GM12892 (cell line): Measurements from ENCODE around the gene LARP4B.

ENCODE experiments used
- DNase-seq: peaks from one replicate; pipeline ENCODE4 v3.0.0; 2011; ENCODE audit not compliant: insufficient read length
- FAIRE-seq: peaks from 2 replicates; lab custom pipeline; 2011; peaks lifted over from hg19 to GRCh38; lab: Jason Lieb, UNC
- POLR2A ChIP-seq: IDR thresholded peaks from 2 replicates; pipeline ENCODE4 v1.6.1; 2011; ENCODE audit warnings: low read depth, low read length, control low read depth
- POLR2AphosphoS5 ChIP-seq: IDR thresholded peaks from 2 replicates; pipeline ENCODE4 v1.6.1; 2011; ENCODE audit warnings: low read depth, low read length, control low read depth
- TAF1 ChIP-seq: IDR thresholded peaks from 2 replicates; pipeline ENCODE4 v1.6.1; 2011; ENCODE audit warnings: low read depth, mild to moderate bottlenecking, control low read depth, low read length, borderline replicate concordance

Gene LARP4B

DNA sequence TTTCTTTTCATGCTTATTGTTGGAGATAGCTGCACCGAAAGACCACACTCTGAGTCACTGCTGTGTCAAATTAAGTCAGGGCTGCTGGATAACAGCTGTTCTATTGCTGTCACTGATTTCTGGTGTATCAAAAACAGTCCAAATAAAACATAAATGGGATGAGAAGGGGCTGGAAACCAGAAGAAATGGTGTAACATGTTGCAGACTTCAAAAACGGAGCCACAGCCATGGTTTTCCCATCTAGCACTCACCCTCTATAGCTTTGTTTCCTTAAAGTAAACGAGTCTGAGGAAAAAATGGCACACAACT is 138.8 kb downstream of the LARP4B start:
- TF ChIP-seq POLR2AphosphoS5 (no peak), POLR2A (no peak), TAF1 (no peak)
- FAIRE-seq, result no peak

DNA sequence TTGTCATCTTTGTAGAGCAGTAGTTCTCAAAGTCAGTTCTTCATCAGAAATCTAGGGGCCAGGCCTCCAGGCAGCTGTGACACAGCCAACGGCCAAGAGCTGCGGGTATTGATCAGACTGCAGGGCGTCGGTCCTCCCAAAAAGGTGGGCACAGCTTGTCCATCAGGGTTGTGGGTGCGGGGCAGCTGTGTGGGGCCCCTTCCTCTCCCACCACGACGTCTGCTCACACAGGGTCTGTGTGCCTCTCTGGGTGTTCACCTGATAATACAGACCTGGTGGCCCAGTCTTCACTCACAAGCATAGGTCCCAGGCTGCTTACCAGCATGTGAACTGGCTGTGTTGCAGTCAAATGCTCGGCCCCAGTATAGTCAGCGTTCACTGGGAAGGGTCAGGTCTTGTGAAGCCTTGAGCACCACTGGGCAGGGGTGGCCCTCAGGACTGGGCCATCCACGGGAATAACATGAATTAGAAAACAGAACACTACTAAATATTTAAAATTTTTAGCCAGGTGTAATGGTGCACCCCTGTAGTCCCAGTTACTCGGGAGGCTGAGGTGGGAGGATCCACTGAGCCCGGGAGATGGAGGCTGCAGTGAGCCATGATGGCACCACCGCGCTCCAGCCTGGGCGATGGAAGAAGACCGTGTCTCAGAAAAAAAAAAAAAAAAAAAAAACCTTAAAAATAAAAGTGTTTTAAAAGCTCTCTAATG is 139.3 kb downstream of the LARP4B start:
- FAIRE-seq (no peak), DNase-seq (no peak)
- TF ChIP-seq POLR2A, result no peak
- TF ChIP-seq POLR2AphosphoS5, result no peak
- TF ChIP-seq TAF1, result no peak

More for the DNA sequence above, 138.8 kb downstream of the LARP4B start:
- DNase-seq, result no peak

DNA sequence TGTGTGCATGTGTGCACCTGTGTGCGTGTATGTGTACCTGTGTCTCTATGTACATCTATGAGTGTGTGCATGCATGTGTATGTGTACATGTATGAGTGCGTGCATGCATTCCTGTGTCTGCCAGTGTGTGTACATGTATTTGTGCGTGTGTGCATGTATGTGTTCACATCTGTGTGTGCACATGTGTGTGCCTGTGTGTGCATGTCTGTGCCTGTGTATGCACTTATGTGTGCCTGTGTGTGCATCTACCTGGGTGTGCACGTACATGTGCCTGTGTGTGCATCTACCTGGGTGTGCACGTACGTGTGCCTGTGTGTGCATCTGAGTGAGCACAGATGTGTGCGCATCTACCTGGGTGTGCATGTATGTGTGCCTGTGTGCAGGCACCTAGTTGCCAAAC is 139.9 kb downstream of the LARP4B start:
- TF ChIP-seq POLR2A (no peak), TAF1 (no peak)
- FAIRE-seq (no peak), DNase-seq (no peak)

DNA sequence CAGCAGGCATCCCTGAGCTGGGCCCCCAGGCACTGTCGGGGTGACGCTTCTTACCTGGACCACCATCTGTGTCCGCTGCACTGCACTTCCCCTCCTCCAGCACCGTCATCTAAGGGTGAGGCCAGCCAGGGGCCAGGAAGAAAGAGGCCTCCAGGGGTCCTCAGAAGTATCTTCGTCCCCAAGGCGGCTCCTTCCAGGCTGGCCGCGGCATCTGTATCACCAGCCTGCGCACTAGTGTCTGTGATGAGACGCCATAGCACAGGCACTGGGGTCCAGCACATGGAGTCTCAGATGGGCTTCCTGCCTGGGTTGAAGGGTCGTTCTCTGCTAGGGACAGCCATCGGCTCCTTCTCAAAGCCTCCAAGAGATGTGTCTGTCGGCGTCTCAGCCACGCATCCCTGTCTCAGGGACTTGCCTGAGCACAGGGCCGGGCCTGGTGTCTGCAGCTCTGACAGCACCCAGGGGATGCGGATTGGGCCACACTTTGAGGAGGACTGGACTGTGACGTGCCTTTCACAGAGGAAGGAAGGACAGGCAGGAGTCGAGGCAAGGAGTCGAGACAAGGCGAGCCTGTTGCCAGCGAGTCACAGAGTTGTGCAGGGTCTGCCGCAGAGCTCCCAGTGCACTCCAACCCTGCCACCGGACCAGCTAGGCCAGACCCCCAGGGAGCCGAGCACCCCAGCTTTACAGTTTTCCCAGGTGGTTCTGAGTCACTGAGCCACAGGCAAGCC is 140.5 kb downstream of the LARP4B start:
- FAIRE-seq (no peak), DNase-seq (no peak)
- TF ChIP-seq TAF1, result no peak

DNA sequence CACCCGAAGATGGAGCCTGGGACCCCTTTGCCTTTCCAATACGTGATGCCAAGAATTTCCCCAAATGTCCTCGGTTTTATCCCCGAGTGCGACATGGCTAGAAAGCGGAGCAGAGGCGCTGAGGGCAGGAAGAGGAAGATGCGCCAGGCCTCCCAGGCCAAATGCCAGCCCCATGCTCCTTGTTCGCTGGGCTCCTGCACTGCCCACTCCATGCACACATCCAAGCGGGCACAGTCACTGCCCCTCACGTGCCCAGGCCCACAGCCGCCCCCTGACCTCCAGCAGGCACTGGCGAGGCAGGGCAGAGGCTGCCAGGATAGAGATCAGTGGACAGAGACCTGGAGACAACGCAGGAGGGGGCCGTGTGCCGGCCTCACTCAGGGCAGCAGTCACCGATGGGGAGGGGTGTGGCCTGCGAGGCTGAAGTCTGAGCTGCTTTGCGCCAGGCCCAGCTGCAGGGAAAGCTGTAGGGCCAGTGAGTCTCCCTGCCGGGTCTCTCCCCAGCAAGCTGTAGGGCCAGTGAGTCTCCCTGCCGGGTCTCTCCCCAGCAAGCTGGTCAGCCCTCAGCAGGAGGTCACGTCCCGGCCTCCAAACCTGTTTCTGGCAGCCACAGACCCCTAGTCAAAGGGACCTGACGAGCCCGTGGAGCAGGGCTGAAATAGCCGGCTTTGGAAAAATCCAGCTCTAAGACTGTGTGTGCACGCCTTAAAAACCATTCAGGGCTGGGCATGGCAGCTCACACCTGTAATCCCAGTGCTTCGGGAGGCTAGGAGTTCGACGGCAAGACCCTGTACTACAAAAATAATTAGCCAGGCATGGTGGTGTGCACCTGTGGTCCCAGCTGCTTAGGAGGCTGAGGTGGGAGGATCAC is 141.4 kb downstream of the LARP4B start:
- DNase-seq, result no peak
- no peak for FAIRE-seq

DNA sequence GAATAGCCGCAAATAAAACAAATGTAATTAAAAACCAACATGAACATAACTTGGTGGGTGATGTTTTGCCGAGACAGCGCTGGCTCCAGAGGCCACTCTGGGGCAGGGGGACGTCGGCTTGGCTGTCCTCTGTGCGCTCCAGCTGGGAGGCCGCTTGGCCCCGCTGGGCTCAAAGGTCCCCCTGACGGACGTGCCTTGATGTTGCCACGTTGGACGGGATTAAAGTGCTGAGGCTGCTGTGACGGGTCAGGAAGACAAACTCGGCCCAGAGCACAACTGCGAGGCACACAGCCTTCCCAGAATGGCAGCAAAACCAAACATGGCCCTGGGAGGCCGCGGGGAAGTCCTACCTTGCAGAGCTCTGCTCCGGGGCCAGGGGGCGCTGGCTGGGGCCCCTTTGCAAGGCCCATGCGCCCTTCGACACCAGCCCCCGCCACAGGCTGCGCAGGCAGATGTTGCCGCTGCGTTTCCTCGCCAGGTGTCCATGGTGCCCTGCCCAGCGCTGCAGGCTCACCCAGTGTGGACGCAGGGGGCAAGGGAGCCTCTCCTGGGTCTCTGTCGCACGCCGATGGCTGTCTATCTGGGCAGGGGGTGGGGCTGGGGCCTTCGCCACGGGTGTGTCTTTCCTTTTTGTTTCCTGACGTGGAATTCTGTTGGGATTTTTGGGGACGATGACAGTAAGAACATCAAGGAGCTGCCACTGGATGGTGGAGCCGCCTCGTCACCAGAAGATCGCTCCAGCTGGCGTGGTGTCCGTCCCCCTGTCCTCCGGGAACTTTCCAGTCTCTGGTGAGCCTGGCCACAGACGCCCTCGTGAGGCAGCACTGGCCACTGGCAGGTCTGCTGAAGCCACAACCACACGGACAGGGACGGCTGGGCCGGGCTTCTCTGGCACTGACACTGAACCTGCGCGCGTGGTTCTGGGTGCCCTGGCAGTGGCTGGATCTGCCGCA is 142.4 kb downstream of the LARP4B start:
- FAIRE-seq, result no peak
- no peak for TF ChIP-seq POLR2A
- TF ChIP-seq POLR2AphosphoS5, result no peak
- no peak for TF ChIP-seq TAF1
- DNase-seq, result no peak

More for the DNA sequence above, 141.4 kb downstream of the LARP4B start:
- TF ChIP-seq TAF1 (no peak), POLR2A (no peak), POLR2AphosphoS5 (no peak)

DNA sequence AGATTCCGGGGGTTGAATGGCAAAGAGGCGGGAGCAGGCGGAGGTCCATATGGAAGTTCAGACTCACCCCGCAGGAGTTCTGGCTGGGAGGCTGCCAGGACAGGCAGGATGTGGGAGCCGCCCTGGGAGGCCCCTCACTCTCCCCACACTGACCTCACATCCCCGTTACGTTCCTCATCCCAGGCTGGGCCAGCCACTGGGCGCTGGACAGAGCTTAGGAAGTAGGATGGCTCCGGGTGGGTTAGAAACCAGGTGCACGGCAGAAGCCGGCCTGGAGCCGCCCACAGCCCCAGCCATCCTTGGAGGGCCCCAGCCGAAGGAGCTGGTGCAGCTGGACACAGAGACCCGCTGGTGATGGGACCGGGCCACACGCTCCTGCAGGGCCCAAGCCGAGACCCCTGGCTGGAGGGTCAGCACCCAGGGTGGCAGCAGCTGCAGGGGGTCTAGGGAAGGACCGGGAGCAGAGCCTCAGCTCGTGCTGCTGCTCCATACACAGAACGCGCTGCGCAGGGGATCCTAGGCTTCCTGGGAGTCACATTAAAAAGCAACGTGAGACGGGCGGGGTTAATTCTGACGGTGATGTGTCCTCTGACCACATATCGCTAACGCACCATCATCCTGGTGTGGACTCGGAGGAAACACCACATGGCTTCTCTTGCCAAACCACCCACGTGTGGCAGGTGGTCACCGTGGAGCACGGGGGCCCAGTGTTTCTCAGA is 143.4 kb downstream of the LARP4B start:
- no peak for FAIRE-seq
- no peak for TF ChIP-seq POLR2AphosphoS5
- TF ChIP-seq TAF1, result no peak
- TF ChIP-seq POLR2A, result no peak
- no peak for DNase-seq

DNA sequence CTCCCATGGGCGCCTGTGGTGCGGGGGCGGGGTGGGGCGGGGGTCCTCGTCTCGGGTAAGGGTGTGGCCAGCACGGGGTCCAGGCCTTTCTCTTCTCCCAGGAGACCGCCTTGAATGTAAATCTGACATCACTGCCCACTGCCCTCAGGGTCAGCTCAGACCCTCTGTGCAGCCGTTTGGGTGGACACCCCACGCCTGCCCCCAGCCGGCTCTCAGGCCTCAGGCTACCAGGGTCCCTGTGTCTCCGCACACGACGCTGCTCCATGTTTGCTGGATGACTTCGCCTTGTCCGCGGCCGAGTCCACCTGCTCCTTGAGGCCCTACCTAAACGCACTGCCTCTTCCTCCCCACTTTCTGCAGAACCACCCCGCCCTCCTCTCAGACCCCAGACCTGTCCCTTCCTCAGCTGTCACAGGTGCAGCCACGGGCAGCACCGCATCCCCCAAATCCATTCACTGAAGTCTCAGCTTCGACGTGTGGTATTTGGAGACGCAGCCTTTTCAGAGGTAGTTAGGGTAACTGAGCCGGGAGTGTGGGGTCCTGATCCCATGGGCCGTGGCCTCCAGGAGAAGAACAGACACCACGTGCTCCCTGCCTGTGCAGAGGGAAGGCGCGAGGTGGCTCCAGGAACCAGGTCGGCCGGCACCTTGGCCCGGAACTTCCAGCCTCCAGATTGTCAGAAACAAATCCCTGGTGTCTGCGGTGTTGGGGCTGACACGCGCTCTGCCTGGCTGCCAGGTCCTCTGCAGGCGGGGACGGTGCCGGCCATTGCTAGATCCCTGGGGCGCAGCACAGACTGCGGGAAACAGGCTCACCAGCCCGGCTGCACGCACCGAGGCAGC is 144.7 kb downstream of the LARP4B start:
- no peak for FAIRE-seq
- DNase-seq, result no peak
- TF ChIP-seq POLR2A, result no peak

DNA sequence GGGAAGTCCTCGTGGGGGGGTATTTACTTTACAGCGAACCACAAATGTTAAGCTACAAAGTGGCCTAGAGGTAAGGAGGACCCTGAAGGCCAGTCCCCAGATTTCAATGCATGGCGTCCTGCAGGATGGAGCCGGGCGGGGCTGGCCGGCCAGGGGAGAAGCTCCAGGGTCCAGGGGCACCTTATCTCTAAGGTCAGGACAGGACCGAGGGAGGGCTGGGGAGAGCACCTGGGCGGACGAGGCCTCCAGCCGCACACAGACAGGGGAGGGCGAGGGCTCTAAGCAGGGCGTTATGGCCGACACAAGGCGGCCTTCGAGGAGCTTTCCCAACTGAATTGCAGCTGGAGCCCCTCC is 145.7 kb downstream of the LARP4B start:
- DNase-seq, result no peak
- no peak for FAIRE-seq

More for the DNA sequence above, 145.7 kb downstream of the LARP4B start:
- TF ChIP-seq POLR2AphosphoS5 (no peak), POLR2A (no peak), TAF1 (no peak)
